EH (cell line): ENCODE results near the gene RNGTT.
"Not testable (repeated sequence)": the region's sequence is repeated elsewhere in the genome, so short reads cannot be mapped to it uniquely, and the experiment has no call there.

ENCODE experiments used
- DNase-seq: peaks from one replicate; pipeline ENCODE4 v3.0.0-alpha.2; 2015; ENCODE audit warnings: low read depth

The RNGTT gene

DNA sequence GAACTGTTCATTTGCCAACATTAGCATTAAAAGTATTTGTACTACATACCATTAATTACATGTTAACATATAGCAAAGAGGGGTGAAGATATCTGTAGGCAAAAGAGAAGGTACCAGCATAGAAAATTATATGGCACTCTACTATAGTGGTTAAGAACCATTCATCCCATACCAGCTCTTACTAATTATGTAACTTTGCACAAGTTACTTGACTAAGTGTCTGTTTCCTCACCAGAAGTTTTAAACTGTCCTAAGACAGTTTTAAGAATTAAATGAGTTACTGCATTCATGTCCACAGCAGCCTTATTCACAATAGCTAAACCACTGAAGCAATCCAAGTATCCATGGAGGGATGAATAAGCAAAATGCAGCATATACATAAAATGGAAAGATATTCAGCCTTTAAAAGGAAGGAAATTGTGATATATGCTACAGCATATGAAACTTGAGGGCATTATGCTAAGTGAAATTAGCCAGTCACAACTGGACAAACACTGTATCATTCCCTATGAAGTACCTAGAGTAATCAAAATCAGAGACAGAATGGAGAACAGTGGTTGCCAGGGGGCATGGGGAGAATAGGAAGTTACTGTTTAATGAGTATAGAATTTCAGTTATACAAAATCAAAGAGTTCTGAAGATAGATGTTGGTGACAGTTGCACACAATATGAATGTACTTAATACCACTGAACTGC, 98.9 kb downstream of the RNGTT start:
- no peak for DNase-seq

DNA sequence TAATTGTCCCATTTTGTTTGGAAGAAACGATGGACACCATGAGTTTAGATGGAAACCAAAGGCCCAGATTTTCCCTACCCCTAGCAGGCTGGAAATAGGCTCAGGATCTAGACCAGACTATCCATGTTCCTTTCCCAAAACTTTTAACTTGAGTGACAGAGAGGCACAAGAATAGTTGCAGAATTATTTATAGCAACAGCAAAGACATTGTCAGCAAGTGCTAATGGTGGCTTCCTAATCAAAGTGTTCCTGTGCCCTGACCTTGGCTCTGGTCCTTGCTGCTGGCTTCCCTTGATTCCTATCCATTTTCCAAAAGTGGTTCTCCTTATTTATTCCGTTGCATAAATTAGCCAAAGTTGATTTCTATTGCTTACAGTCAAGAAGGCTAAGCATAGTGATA, 103.1 kb downstream of the RNGTT start:
- DNase-seq, result no peak

DNA sequence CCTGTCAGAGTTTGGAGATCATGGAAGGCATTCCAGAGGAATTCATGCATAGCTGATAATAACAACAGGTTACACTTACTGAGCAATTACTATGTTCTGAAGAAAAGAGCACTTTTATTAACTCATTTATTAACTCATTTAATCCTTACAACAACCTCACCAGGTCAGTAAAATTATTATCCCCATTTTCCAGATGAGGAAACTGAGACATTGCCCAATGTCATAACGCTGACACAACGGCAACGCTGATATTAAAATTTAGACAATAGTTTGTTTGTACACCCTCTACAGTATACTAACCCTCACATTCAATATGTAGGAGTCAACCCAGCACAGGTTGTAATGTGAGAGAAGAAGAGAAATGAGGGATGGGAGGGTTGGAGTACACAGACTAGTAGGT, 105.0 kb downstream of the RNGTT start:
- DNase-seq, result no peak

DNA sequence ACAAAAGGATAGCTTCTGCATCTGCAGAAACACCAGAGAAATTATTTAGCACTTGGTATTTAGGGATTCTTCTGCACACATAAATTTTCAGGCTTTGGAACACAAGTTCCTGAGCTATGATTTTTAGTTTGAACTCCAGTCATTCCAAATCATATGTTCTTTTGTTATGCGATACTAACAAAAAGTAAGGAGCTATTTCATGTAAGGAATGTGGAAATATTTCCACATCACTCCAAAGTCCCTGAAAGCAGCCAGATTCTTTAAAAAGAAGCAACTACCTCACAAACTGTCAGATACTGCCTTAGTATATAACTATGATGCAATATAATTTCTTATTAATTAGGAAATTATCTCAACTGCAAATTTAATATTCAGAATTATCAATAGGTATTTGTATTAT, 106.9 kb downstream of the RNGTT start:
- DNase-seq, result peak; percentile 8

DNA sequence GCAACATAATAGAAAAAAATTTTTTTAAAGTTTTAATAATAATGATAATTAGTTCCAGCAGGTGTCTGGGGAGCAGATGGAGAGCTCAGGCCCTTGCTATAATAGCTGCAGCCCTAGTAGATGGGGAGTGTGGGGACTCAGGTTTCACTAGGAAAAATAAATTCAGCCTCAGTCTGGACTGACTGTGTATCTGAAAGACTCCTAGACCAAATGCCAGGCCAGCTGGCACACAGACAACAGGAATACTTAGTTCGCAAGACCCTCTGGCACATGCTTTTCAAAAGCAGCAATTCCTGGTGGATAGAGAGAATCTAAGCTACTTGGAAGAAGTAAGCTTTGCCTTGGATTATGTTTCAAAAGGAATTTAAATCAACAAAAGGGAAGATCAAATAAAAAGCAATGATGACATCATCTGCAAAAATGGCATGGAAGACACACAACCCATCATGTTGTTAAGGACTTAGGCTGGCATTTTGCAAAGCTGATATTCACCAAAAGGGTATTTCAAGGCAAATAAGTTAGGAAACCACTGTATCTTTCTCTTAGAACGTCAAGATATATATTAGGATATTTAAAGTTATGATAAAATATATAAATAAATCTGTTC, 107.8 kb downstream of the RNGTT start:
- DNase-seq, result peak; percentile 5

DNA sequence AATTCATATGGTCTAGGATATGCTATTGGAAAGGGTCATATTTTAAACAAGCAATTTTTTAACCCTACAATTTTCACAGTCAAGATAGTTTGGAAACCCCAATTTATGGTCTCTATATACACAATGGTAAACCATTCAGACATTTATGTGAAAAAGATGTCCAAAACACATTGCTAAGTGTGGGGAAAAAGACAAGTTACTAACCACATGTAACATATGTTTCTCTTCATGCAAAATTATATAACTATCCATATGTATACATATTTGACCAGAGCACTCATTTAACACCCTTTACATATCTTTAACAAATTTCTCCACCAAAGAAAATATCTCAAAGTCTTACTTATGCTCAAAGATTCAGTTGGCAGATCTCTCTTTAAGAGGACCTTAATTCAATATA, 110.6 kb downstream of the RNGTT start:
- DNase-seq, result no peak

DNA sequence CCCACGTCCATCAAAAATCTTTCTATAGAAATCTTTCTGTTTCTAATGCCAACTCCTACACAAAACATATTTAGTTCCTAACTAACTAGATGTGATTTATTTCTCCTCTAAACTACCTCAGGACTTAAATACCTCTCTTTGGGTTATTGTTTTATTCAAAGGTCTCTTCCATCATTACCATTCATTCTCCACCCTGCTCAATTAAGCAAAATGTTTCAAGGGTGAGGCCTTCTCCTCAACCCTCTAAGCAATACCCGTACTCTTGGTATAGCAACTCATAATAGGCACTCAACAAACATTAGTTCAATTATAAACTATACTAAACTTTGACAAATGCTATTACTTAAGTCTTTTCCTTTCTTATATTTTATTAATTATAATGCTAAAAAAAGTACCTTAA, 111.4 kb downstream of the RNGTT start:
- DNase-seq, result no peak

DNA sequence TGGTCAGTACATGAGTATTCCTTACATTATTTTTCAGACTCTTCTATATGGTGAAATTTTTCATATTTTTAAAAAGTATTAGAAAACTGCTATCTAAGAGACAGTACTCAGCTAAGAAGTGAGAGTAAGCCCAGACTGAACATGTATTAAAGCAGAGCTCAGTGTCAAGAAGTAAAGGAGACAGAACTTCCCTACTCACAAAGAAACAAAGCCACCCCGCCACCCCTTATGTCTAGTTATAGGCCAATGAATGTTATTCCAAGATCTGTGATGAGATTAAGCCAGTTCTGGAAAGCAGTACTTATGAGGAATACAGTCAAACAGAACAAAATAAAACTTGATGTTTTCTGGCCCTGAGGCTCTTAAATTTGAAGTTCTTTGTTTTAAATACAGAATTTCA, 114.5 kb downstream of the RNGTT start:
- DNase-seq, result peak; percentile 58

DNA sequence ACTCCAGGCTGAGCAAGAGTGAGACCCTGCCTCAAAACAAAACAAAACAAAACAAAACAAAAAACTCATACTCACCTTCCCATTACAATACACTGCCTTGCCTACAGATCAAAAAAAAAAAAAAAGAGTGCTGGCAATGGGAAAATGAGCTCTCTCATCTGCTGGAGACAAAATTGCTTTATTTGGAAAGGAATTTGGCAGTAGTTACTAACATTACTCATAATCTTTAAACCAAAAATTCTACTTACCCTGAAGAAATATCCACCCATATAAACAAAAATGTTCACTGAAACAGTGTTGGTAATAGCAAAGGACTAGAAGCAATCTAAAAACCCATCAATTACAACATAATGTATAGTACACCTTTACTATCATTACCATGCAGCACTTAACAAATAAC, 120.4 kb downstream of the RNGTT start:
- peak; percentile 87 for DNase-seq

DNA sequence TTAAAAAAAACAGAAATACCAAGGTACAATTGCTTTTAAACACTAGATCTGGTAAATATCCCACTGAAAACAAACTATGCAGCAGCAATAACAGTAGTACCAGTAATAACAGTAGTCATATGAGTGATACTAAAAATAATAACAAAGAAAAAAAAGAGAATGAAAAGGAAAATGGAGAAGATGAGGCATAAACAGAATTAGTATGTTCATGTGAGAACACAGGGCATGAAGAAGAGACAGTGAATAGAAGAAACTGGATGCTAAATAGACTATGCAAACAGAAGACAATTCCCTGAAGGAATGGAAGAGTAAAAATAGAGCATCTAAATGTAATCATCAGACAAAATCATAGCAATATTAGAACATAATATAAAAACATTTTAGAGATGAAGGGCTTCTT, 121.1 kb downstream of the RNGTT start:
- no peak for DNase-seq

DNA sequence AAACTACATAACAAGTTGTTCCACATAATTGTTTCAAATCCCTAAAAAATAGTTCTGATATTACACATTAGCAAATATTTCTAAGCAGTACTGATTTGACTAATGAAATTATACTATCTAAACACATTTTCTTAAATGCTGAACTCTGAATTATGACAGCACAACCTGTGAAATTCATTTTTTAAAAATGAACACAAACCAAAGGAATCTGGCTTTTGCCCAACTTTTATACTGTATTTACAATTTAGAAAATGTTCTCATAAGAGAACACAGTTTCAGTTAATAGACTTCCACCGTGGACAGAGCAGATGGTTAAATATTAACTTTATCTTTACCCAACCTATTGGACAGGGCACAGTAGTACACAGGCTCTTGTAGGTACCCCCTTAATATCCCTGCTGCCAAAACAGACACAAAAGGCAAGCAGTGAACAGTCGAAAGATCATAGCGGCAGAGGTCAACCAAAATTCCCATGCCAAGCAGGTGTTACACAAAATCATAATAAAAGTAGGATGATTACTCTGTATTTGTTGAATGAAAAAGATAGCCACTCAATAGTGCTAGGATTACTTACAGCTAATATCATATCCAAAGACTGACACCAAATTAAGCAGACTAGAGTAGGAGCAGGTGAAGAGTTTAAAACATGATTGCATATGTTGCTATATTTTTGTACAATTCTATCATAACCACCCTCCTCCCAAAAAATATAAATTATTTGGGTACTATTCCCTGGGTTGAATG, 122.5 kb downstream of the RNGTT start:
- peak; percentile 4 for DNase-seq

DNA sequence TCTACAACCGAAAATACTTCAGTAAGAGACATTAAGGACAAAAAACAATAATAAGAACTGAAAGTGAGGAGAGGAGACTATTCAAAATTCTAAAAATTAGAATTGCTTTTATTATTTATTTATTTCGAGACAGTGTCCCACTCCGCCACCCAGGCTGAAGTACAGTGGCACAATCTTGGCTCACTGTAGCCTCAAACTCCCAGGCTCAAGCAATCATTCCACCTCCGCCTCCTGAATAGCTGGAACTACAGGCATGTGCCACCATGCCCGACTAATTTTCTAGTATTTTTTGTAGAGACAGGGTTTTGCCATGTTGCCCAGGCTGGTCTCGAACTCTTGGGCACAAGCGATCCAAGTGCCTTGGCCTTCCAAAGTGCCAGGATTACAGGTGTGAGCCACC, 123.1 kb downstream of the RNGTT start:
- DNase-seq, result no peak

DNA sequence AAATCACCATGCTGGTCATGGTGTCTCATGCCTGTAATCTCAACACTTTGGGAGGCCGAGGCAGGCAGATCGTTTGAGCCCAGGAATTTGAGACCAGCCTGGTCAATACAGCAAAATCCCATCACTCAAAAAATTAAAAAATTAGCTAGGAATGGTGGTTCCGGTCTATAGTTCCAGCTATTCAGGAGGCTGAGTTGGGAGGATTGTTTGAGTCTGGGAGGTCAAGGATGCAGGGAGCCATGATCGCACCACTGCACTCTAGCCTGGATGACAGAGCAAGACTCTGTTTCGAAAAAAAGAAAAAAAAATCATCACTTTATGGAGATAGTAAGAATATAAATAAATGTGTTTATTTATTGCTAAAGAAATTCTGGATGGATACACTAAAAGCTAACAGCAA, 124.1 kb downstream of the RNGTT start:
- no peak for DNase-seq

DNA sequence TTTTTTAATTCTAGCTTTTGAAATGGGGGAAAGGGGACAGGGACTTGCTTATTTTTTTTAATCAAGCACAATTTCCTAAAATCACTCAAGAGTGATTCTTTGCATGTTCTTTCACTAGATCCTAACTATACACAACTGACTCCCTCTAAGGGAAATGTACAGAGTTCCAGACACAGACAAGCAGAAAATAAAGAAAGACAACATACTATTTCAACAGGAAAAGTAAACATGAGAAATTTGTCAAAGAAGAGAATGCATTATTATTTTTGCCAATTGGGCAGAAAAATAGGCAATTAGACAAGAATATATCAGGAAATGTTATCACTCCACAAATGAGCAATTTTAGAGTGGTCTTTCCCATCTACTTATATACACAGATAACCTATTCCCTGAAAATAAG, 128.2 kb downstream of the RNGTT start:
- DNase-seq, result no peak

DNA sequence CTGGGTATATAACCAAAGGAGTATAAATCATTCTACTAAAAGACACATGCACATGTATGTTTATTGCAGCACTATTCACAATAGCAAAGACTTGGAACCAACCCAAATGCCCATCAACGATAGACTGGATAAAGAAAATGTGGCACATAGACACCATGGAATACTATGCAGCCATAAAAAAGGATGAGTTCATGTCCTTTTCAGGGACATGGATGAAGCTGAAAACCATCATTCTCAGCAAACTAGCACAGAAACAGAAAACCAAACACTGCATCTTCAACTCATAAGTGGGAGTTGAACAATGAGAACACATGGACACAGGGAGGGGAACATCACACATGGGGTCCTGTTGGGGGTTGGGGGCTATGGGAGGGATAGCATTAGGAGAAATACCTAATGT, 130.3 kb downstream of the RNGTT start:
- DNase-seq, result not testable (repeated sequence)

DNA sequence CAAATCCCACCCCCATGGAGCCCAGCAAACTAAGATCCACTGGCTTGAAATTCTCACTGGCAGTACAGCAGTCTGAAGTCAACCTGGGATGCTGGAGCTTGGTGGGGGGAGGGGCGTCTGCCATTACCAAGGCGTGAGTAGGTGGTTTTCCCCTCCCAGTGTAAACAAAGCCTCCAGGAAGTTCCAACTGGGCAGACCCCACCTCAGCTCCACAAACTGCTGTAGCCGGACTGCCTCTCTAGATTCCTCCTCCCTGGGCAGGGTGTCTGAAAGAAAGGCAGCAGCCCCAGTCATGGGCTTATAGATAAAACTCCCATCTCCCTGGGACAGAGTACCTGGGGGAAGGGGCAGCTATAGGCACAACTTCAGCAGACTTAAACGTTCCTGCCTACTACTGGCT, 135.8 kb downstream of the RNGTT start:
- DNase-seq, result not testable (repeated sequence)

DNA sequence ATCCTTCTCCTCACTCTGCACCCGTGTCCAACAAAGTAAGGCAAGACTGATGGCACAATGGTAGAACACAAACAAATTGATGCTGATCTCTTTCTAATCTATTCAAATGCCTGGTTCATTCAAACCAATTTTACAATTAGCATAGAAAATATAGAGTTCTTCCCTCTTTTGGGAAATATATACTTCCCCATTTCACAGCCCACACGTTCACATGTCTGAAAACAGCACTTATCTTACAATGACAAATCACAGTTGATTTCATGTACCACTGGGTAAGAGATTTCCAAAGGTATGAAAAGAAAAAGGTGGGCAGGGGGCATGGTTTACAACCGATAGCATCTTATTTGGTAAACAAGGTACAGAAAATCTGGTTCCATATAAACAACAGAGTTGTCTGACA, 137.6 kb downstream of the RNGTT start:
- DNase-seq, result no peak

DNA sequence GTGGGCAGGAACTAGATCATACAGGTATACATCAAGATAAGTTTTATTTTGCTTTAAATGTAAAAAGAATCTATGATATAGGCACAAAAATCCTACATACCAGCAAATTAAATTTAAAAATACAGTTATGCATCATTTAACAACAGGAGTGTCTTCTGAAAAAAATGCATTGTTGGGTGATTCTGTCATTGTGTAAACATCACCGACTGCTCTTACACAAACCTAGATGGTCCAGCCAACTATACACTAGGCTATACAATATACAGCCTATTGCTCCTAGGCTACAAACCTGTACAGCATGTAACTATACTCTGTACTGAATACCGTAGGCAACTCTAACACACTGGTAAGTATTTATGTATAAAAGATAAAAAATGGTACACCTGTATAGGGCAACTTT, 139.4 kb downstream of the RNGTT start:
- DNase-seq, result peak; percentile 72

DNA sequence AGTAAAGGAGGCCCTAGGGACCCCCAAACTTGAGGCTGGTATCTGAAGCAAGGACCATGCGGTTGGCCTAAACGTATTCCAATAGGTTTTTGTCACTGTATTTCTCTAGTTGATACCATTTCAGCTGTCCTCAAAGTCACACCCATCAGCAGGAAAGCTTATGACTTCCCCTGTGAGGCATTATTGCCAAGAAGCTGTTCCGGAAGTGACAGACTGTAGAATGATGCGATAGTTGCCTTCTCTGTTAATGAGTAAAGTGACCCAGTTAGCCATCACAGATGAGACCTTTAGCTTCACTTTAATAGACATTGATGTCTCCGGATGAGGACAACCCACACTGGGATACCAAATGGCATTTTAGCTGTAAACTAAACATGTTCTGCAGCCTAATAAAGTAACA, 147.9 kb downstream of the RNGTT start:
- no peak for DNase-seq

DNA sequence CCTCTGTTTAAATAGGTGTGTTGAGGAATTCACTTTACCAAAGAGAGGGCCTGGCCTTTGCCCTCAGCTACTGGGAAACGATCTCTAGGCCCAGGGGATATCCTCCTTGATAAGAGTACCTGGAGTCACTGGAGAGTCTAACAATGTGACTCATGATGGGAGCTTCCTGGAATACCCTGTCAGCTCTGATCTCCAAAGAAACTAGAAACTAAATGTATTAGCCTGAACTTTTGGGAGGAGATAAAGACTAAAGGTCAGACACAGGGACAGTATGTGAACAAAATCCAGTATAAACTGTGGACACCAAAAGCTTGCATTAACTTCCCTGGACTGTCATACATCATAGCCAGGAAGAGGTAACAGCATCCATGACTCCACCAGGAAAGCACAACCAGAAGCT, 148.5 kb downstream of the RNGTT start:
- DNase-seq, result no peak

DNA sequence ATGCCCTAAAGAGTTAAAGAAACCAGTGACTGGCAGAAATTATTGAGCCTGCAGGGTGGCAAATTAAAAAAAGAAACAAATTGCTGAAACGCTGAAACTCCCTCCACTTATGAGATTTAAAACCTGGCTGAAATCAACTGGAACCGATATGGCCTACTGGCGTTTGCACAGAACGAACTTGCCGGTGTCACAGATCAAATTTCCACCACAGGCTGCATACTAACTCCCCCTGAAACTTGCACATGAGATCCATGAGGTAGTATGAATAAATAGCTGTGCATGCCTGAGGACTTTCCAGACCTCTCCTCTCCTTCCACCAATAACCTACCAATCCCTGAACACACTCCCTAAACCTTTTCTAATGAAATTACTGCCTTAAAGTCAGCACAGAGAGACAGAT, 150.4 kb downstream of the RNGTT start:
- no peak for DNase-seq

DNA sequence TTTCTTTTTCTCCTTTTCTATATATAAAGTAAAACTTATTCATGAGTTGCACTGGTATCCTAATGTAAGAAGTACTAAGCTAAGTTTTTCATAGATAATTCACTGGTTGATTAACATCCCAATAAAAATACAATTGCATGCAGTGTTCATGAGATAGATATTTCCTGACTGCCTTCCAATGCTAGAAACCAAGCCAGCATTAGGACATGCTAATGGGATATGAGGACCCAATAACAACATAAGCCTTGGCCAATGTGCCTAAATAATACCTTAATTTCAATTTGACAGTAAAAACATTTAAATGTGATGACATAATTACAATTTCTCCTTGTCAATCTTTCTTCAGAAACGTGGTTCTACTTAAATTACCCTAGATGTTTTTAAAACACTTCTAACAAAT, 152.7 kb downstream of the RNGTT start:
- peak; percentile 27 for DNase-seq

DNA sequence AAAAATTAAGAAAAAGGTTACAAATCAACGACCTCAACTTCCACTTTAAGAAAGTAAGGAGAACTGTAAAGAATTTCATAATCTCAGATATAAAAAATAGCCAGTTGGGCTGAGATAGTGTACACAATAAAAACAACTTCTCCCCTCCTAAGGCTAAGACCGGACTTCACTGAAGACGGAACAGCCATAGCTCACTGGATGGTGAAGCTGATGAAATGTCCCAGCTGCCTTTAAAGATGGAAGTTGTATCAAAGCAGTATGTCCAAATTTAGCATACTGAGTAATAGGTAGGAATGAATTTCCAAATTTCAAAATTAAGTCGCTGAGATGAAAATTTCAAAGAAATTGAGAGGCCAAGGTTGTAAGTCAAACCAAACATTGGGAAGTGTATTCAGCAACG, 153.3 kb downstream of the RNGTT start:
- no peak for DNase-seq

DNA sequence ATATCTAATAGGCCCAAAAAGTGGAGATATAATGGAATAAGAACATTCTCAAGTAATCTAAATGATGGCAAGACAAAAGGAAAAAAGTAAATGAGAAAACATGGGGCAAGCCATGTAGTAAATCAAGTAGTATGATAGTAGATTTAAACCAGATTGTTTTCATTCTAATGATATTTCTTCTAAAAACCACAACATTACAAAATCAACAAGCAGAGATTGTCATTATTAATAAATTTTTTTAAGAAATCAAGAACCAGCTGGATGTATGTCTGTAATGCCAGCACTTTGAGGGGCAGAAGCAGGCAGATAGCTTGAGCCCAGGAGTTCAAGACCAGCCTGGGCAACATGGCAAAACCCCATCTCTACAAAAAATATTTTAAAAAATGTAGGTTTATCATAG, 155.0 kb downstream of the RNGTT start:
- DNase-seq, result no peak
